Endothelial cell (in vitro differentiated cells): ENCODE results near the gene IL1RAPL1. TPM values are rescaled to one million over a fixed set of nuclear protein-coding genes. Genes with fewer than 3 reads are reported as not detected.

ENCODE experiments used
- DNase-seq: peaks from one replicate; pipeline ENCODE4 v3.0.0; 2021; ENCODE audit warnings: low spot score
- H3K27ac Mint-ChIP-seq: one replicate; pipeline ENCODE4 v1.8.0; 2021; ENCODE audit warnings: mixed read lengths, inconsistent platforms; ENCODE audit not compliant: unreplicated experiment
- H3K27me3 Mint-ChIP-seq: one replicate; pipeline ENCODE4 v1.8.0; 2021; ENCODE audit warnings: mild to moderate bottlenecking, moderate library complexity, mixed read lengths, inconsistent platforms; ENCODE audit not compliant: unreplicated experiment
- H3K36me3 Mint-ChIP-seq: one replicate; pipeline ENCODE4 v1.8.0; 2021; ENCODE audit warnings: mild to moderate bottlenecking, low read depth, mixed read lengths, inconsistent platforms; ENCODE audit not compliant: unreplicated experiment
- H3K4me1 Mint-ChIP-seq: one replicate; pipeline ENCODE4 v1.8.0; 2021; ENCODE audit warnings: mild to moderate bottlenecking, mixed read lengths, inconsistent platforms; ENCODE audit not compliant: unreplicated experiment
- H3K4me3 Mint-ChIP-seq: one replicate; pipeline ENCODE4 v1.8.0; 2021; ENCODE audit warnings: mild to moderate bottlenecking, mixed read lengths, inconsistent platforms; ENCODE audit not compliant: unreplicated experiment
- H3K9me3 Mint-ChIP-seq: one replicate; pipeline ENCODE4 v1.8.0; 2021; ENCODE audit warnings: mixed read lengths, inconsistent platforms; ENCODE audit not compliant: unreplicated experiment
- CTCF ChIP-seq: fragments of 200-600 bp; sonication (generic); IDR thresholded peaks from one replicate; pipeline ENCODE4 v1.5.0; 2021; ENCODE audit warnings: antibody characterized with exemption; ENCODE audit not compliant: unreplicated experiment
- microRNA-seq: library from miRNA; unstranded; fragments of <30 nt; microRNA quantifications from one replicate; pipeline ENCODE4, GENCODE V29; 2020; ENCODE audit not compliant: unreplicated experiment
- total RNA-seq: library from RNA; stranded (reverse); fragmentation: NEBNext Ultra II Directional; extraction: Animal tissue kit (Norgen Biotek cat#: 25700); gene quantifications from one replicate; pipeline ENCODE4 v1.2.1, GENCODE V29; 2021; ENCODE audit not compliant: unreplicated experiment

Gene IL1RAPL1
- total RNA-seq, 1 donor from 2014 or later = 0.18 TPM

- no peak for TF ChIP-seq CTCF
- Mint-ChIP-seq H3K9me3 (no peaks in the 10 kb centered on the region), H3K36me3 (no peaks in the 10 kb centered on the region), H3K27me3 (no peaks in the 10 kb centered on the region), H3K4me3 (no peak overlapping the region), H3K27ac (no peak overlapping the region), H3K4me1 (no peaks in the 10 kb centered on the region)
- no peak for DNase-seq
Measured at GRCh38 chrX:29962061-29962460, 1374.8 kb downstream of the IL1RAPL1 start.

DNA sequence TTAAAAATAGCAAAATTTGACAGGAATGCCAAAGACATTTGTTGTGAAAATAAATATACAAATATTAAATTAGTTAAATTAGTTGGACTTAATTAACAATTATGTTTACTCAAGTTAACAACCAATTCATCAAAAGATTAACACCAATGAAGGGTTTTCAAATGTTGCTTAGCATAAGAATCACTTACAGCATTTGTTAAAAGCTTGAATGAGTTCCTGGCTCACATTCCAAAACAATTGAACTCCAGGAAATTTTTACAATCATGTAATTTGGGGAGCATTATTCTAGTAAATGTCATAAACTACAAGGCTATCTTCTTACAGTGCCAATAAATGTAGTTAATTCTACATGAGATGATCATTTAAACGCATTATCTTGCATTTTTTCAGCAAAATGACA, 1378.4 kb downstream of the IL1RAPL1 start:
- no peak for DNase-seq
- H3K9me3 Mint-ChIP-seq = no peaks in the 10 kb centered on the region

GRCh38 chrX:29992083-29992482, 1404.8 kb downstream of the IL1RAPL1 start:
- H3K9me3 Mint-ChIP-seq = no peaks in the 10 kb centered on the region
- no peak for TF ChIP-seq CTCF
- no peaks in the 10 kb centered on the region for H3K36me3 Mint-ChIP-seq
- no peak overlapping the region for H3K4me3 Mint-ChIP-seq
- no peak for DNase-seq
- no peaks in the 10 kb centered on the region for H3K4me1 Mint-ChIP-seq
- no peak overlapping the region for H3K27ac Mint-ChIP-seq
- no peaks in the 10 kb centered on the region for H3K27me3 Mint-ChIP-seq

More for the DNA sequence above, 1378.4 kb downstream of the IL1RAPL1 start:
- Mint-ChIP-seq H3K27me3 (no peaks in the 10 kb centered on the region), H3K4me3 (no peak overlapping the region), H3K27ac (no peak overlapping the region), H3K36me3 (no peaks in the 10 kb centered on the region), H3K4me1 (no peaks in the 10 kb centered on the region)
- no peak for TF ChIP-seq CTCF

DNA sequence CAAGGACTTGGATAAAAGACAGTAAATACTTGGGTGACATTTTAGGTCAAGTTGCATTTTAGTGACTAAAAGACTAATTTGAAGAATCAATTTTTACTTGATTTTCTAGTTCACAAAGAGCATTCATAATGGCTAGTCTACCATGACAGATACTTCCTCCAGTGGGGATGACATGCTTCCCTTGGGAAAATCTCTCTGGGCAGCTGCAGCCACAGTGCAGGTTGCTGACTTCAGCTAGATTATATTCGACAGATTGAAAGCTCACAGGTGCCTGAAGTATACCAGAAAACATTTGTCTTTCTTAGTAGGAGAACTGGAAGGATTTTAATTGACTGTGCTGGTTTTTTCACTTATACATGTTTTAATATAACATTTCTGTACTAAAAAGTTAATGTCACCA, 1418.6 kb downstream of the IL1RAPL1 start:
- H3K4me1 Mint-ChIP-seq = peaks cover 4% of the 10 kb centered on the region
- H3K27me3 Mint-ChIP-seq = no peaks in the 10 kb centered on the region
- no peaks in the 10 kb centered on the region for H3K36me3 Mint-ChIP-seq
- no peak overlapping the region for H3K27ac Mint-ChIP-seq
- H3K9me3 Mint-ChIP-seq = no peaks in the 10 kb centered on the region
- TF ChIP-seq CTCF = no peak
- DNase-seq = no peak
- no peak overlapping the region for H3K4me3 Mint-ChIP-seq

Small RNAs within 50 kb of the gene (microRNA-seq; reads per million reads assigned to microRNA genes)
- gene MIR4666B = not detected
